SH-SY5Y (cell line): ENCODE results near the gene HSD17B4.

Source experiments
- GATA2 ChIP-seq: IDR thresholded peaks from 2 replicates; pipeline ENCODE4 v1.6.1; 2011; ENCODE audit warnings: mild to moderate bottlenecking, low read depth, low read length
- GATA3 ChIP-seq: IDR thresholded peaks from 2 replicates; pipeline ENCODE4 v1.6.1; 2011; ENCODE audit warnings: low read depth, mild to moderate bottlenecking, low read length, moderate library complexity

DNA sequence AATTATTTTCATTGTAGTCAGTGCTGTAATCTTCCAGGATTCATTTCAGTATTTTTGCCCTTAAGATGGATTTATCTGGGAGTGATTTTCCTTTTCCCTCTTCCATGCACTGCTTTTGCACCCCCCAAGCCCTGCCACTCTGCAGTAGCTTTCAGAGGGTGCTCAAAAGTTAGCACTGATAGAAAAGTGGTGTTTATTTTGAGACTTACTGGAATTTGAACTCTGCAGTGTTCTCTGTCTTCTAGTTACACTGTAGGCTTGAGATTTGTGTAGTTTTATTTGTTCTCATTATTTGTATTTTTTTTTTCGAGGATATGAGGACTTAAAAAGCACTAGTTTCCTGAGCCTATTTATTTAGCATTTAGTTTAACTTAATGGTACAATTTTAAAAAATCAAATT lies 70.5 kb downstream of the HSD17B4 start:
- TF ChIP-seq GATA3 (no peak), GATA2 (no peak)
